ENCODE measurements around the gene RELN. TPM values are rescaled to one million over a fixed set of nuclear protein-coding genes. Genes with fewer than 3 reads are reported as not detected.

RELN gene
- polyA plus RNA-seq, 1 experiment = 4.3 TPM

GRCh38 chr7:103714376-103714927, 275.0 kb downstream of the RELN start:
- TF ChIP-seq, protein P1, sequence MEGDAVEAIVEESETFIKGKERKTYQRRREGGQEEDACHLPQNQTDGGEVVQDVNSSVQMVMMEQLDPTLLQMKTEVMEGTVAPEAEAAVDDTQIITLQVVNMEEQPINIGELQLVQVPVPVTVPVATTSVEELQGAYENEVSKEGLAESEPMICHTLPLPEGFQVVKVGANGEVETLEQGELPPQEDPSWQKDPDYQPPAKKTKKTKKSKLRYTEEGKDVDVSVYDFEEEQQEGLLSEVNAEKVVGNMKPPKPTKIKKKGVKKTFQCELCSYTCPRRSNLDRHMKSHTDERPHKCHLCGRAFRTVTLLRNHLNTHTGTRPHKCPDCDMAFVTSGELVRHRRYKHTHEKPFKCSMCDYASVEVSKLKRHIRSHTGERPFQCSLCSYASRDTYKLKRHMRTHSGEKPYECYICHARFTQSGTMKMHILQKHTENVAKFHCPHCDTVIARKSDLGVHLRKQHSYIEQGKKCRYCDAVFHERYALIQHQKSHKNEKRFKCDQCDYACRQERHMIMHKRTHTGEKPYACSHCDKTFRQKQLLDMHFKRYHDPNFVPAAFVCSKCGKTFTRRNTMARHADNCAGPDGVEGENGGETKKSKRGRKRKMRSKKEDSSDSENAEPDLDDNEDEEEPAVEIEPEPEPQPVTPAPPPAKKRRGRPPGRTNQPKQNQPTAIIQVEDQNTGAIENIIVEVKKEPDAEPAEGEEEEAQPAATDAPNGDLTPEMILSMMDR (IDR thresholded peaks at IDR 0.05; ENCODE audit: insufficient read depth, low read depth, low read length) = no peak
- ChIA-PET POLR2A (no interaction called here), CTCF (no interaction called here)
- Histone ChIP-seq H3K4me3 (ENCODE audit: low read depth, low read length) (no peak overlapping the region), H3K27me3 (ENCODE audit: control insufficient read depth, insufficient read depth, low read length) (no peaks in the 10 kb centered on the region), H3K36me3 (ENCODE audit: control insufficient read depth, insufficient read depth, low read length) (no peaks in the 10 kb centered on the region)
- no peak for DNase-seq (ENCODE audit: low read depth)

DNA sequence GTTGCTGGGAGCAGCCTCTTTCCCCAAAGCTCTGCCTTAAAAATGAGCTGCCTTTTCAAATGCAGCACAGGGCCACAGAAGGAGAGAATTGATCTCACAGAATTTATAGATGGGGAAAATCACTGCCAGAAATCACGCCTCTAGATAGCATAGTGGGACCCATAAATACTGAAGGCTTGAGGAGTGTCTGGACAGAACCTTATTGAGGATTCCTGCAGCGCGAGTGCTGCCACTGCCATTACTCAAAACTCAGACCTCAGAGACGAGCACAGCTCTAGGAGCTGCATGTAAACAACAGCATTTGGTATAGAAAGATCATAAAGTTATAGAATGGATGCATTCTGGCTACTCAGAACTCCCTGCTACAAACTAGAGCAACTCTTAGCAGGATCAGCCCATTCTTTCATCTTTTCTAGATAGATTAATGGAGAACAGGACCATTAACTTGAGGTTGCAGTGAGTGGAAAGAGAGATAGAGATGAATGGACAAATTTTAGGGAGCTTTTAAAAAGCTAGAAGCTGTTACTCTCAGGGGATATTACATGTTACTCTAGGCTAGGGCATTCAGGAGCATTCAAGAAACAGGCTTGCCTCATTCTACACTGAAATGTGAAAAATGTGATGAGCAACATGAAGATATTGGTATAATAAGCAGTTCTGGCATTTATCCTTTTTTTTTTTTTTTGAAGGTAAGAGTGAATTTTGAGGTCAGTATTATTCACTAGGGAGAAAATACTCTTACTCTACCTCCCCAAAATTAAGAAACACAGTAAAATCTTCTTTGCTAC, 276.3 kb downstream of the RELN start:
- DNase-seq (ENCODE audit: low read depth) = no peak
- no peak overlapping the region for H3K4me3 ChIP-seq (ENCODE audit: low read depth, low read length)
- TF ChIP-seq, protein P1 (IDR thresholded peaks at IDR 0.05; ENCODE audit: insufficient read depth, low read depth, low read length) = no peak
- H3K36me3 ChIP-seq (ENCODE audit: control insufficient read depth, insufficient read depth, low read length) = no peaks in the 10 kb centered on the region
- ChIA-PET CTCF (no interaction called here), POLR2A (interaction anchor here (0.6 kb wide), 2 partner anchors 33 to 414 kb away, joined by 3 to 5 read pairs; no protein-coding TSS in a partner anchor)
- H3K27me3 ChIP-seq (ENCODE audit: control insufficient read depth, insufficient read depth, low read length) = no peaks in the 10 kb centered on the region

DNA sequence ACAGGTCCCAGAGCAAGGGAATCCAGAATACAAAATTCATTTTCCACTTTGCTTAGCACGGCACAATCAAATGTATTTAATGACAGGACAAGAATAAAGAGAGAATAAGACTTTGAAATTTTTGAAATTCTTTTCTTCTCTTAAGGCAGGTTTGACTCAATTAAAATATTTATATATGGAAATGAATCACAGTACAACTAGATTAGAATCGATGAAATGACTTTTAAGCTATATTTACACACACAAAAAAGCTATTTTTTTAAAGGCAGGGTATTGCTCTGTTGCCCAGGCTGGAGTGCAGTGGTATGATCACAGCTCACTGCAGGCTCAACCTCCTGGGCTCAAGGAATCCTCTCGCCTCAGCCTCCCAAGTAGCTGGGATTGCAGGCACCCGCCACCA, 278.0 kb downstream of the RELN start:
- POLR2A ChIA-PET = no interaction called here
- no peak for DNase-seq (ENCODE audit: low read depth)

GRCh38 chr7:103710247-103710646, 279.2 kb downstream of the RELN start:
- DNase-seq (ENCODE audit: low read depth) = no peak
- Histone ChIP-seq H3K27me3 (ENCODE audit: control insufficient read depth, insufficient read depth, low read length) (no peaks in the 10 kb centered on the region), H3K4me3 (ENCODE audit: low read depth, low read length) (no peak overlapping the region), H3K36me3 (ENCODE audit: control insufficient read depth, insufficient read depth, low read length) (no peaks in the 10 kb centered on the region)
- TF ChIP-seq, protein P1 (IDR thresholded peaks at IDR 0.05; ENCODE audit: insufficient read depth, low read depth, low read length) = no peak
- POLR2A ChIA-PET = no interaction called here
- CTCF ChIA-PET = no interaction called here

More for the DNA sequence above, 278.0 kb downstream of the RELN start:
- no peaks in the 10 kb centered on the region for H3K36me3 ChIP-seq (ENCODE audit: control insufficient read depth, insufficient read depth, low read length)
- CTCF ChIA-PET = no interaction called here
- H3K27me3 ChIP-seq (ENCODE audit: control insufficient read depth, insufficient read depth, low read length) = no peaks in the 10 kb centered on the region
- TF ChIP-seq, protein P1 (IDR thresholded peaks at IDR 0.05; ENCODE audit: insufficient read depth, low read depth, low read length) = no peak
- H3K4me3 ChIP-seq (ENCODE audit: low read depth, low read length) = no peak overlapping the region

DNA sequence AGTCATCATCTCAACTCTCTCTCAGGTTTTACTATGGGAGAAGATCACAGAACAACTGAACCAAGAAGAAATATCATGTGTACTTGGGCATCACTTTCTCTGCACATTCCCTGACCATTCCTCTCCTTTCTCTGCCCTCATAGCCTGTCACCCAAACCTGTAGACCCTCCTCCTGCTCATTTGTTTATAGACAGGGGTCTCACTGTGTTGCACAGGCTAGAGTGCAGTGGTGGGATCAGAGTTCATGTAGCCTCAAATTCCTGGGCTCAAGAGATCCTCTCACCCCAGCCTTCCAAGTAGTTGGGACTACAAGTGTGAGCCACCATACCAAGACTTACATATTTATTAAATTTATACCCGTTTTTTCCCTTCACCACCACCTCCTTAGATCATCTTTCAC, 282.7 kb downstream of the RELN start:
- Histone ChIP-seq H3K36me3 (ENCODE audit: control insufficient read depth, insufficient read depth, low read length) (no peaks in the 10 kb centered on the region), H3K27me3 (ENCODE audit: control insufficient read depth, insufficient read depth, low read length) (no peaks in the 10 kb centered on the region), H3K4me3 (ENCODE audit: low read depth, low read length) (no peak overlapping the region)
- DNase-seq (ENCODE audit: low read depth) = no peak
- ChIA-PET CTCF (no interaction called here), POLR2A (no interaction called here)
- TF ChIP-seq, protein P1 (IDR thresholded peaks at IDR 0.05; ENCODE audit: insufficient read depth, low read depth, low read length) = no peak

Measured in BJ (cell line).